GM19193 (cell line): ENCODE measurements around the gene DCDC2C.

Experiments
- POLR2A ChIP-seq: IDR thresholded peaks from 4 replicates; pipeline ENCODE4 v1.6.1; 2011; ENCODE audit not compliant: insufficient read depth, insufficient read length; ENCODE audit errors: extremely low read depth

DCDC2C gene

GRCh38 chr2:3787768-3788167 lies 84.4 kb downstream of the DCDC2C start:
- no peak for TF ChIP-seq POLR2A

GRCh38 chr2:3789256-3789655 lies 85.9 kb downstream of the DCDC2C start:
- TF ChIP-seq POLR2A: no peak

GRCh38 chr2:3793249-3793648 lies 89.9 kb downstream of the DCDC2C start:
- no peak for TF ChIP-seq POLR2A

- no peak for TF ChIP-seq POLR2A
These were observed 98.1 kb downstream of the DCDC2C start for GRCh38 chr2:3801506-3801905.

- no peak for TF ChIP-seq POLR2A
These were observed 102.0 kb downstream of the DCDC2C start for GRCh38 chr2:3805201-3805939.

GRCh38 chr2:3806168-3806567 lies 102.8 kb downstream of the DCDC2C start:
- TF ChIP-seq POLR2A: no peak

- TF ChIP-seq POLR2A: no peak
These were observed 103.4 kb downstream of the DCDC2C start for GRCh38 chr2:3806730-3807129.

GRCh38 chr2:3807853-3808252 lies 104.5 kb downstream of the DCDC2C start:
- no peak for TF ChIP-seq POLR2A

- no peak for TF ChIP-seq POLR2A
These were observed 111.4 kb downstream of the DCDC2C start for GRCh38 chr2:3814706-3815245.

GRCh38 chr2:3823748-3824147 lies 120.4 kb downstream of the DCDC2C start:
- no peak for TF ChIP-seq POLR2A

GRCh38 chr2:3827673-3828575 lies 124.5 kb downstream of the DCDC2C start:
- no peak for TF ChIP-seq POLR2A

GRCh38 chr2:3830796-3831195 lies 127.4 kb downstream of the DCDC2C start:
- no peak for TF ChIP-seq POLR2A

GRCh38 chr2:3837086-3837485 lies 133.7 kb downstream of the DCDC2C start:
- no peak for TF ChIP-seq POLR2A

- TF ChIP-seq POLR2A: no peak
These were observed 135.0 kb downstream of the DCDC2C start for GRCh38 chr2:3838348-3838747.

- TF ChIP-seq POLR2A: no peak
These were observed 136.1 kb downstream of the DCDC2C start for GRCh38 chr2:3839476-3839875.
